Sigmoid colon (tissue), 4 donors: ENCODE measurements around the gene CCDC85B.

Experiments
- CTCF ChIP-seq, 4 experiments: fragments of 450-650 bp in 3 of 4; fragments of 200-600 bp in 1 of 4; IDR thresholded peaks; one replicate each; pipeline ENCODE4 v1.5.1; 2016 to 2019; ENCODE audit warnings: antibody characterized with exemption in 4 of 4, mild to moderate bottlenecking in 3 of 4, moderate library complexity in 2 of 4
- POLR2A ChIP-seq, 2 donors: fragments of 450-650 bp; IDR thresholded peaks; one replicate each; pipeline ENCODE4 v1.6.1; 2016; ENCODE audit warnings: antibody characterized with exemption in 2 of 2, mild to moderate bottlenecking in 2 of 2, moderate library complexity in 2 of 2
- POLR2AphosphoS5 ChIP-seq, 4 donors: sonication (generic); formaldehyde crosslinking; IDR thresholded peaks; one replicate each; pipeline ENCODE4 v1.6.1; 2017; ENCODE audit warnings: antibody characterized with exemption in 4 of 4

GRCh38 chr11:65919573-65920371 is 29.3 kb downstream of the CCDC85B start:
- TF ChIP-seq POLR2AphosphoS5 (IDR thresholded peaks at IDR 0.05) (peak in 1 of 4 donors; percentile 18), CTCF (IDR thresholded peaks at IDR 0.05) (no peak), POLR2A (IDR thresholded peaks at IDR 0.05) (no peak)
